ENCODE data around the gene CLEC4D. TPM values are rescaled to one million over a fixed set of nuclear protein-coding genes. Genes with fewer than 3 reads are reported as not detected.
"Not testable (repeated sequence)": the region's sequence is repeated elsewhere in the genome, so short reads cannot be mapped to it uniquely, and the experiment has no call there.

Gene CLEC4D
- total RNA-seq, 2 experiments from 2014 or later: not detected

DNA sequence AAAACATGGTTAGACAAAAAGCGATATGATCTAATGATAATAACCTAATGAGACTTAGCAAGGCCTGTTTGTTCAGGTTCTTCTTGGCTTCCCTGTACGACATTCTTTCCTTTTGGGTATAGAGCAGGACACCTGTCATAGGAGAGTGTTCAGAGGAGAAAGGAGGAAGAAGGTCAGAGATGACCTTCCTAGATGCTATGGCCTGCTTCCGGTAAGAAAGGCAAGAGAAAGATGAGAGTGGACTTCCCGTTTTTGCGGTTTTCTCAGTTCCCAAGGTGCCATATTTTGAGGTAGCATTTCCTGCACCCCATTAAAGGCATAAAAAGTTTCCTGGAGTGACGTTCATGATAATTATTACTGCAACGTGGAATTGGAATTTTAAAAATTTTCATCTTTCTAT is 18.7 kb downstream of the CLEC4D start:
- POLR2A ChIA-PET: no interaction called here
- no peaks in the 10 kb centered on the region for H3K36me3 Mint-ChIP-seq (ENCODE audit: low read depth)
- no peak overlapping the region for H3K27ac ChIP-seq (ENCODE audit: low read depth in 1 of 2, low read length in 2 of 2)

DNA sequence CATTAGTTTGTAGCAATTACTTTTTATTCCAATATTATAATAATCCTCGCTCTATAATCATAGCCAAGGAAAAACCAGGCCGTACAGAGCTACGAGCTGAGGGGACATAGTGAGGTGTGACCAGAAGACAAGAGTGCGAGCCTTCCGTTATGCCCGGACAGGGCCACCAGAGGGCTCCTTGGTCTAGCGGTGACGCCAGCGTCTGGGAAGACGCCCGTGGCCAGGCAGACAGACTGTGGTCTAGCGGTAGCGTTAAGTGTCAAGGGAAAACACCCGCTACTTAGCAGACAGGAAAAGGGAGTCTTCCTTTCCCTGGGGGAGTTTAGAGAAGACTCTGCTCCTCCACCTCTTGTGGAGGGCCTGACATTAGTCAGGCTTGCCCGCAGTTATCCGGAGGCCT is 24.5 kb downstream of the CLEC4D start:
- peaks cover 46% of the 10 kb centered on the region for H3K27me3 Mint-ChIP-seq
- ATAC-seq (ENCODE audit: poor library complexity); H3K27ac ChIP-seq (ENCODE audit: low read depth in 1 of 2, low read length in 2 of 2); DNase-seq; H3K9me3 ChIP-seq (ENCODE audit: control insufficient read depth in 1 of 2, insufficient read depth in 1 of 2, low read length in 2 of 2); CTCF ChIA-PET; H3K9me3 Mint-ChIP-seq; POLR2A ChIA-PET; H3K27me3 ChIP-seq (ENCODE audit: control insufficient read depth in 1 of 2, insufficient read depth in 2 of 2, low read length in 2 of 2); intact Hi-C loops (cut with DNase I, micrococcal nuclease); H3K27ac Mint-ChIP-seq; H3K36me3 ChIP-seq (ENCODE audit: insufficient read depth, low read length); H3K4me1 ChIP-seq (ENCODE audit: insufficient read depth, low read length); H3K4me1 Mint-ChIP-seq (ENCODE audit: low read depth); H3K36me3 Mint-ChIP-seq (ENCODE audit: low read depth); H3K4me3 ChIP-seq (ENCODE audit: low read length); H3K4me3 Mint-ChIP-seq: not testable (repeated sequence)

More for the DNA sequence above, 18.7 kb downstream of the CLEC4D start:
- Histone ChIP-seq H3K36me3 (ENCODE audit: insufficient read depth, low read length) (no peaks in the 10 kb centered on the region), H3K9me3 (ENCODE audit: control insufficient read depth in 1 of 2, insufficient read depth in 1 of 2, low read length in 2 of 2) (no peaks in the 10 kb centered on the region), H3K27me3 (ENCODE audit: control insufficient read depth in 1 of 2, insufficient read depth in 2 of 2, low read length in 2 of 2) (peaks cover 4 to 5% of the 10 kb centered on the region in 2 experiments), H3K4me1 (ENCODE audit: insufficient read depth, low read length) (no peaks in the 10 kb centered on the region), H3K4me3 (ENCODE audit: low read length) (no peak overlapping the region)
- intact Hi-C loops (cut with DNase I, micrococcal nuclease): no loop called here
- H3K27me3 Mint-ChIP-seq: peaks cover 19% of the 10 kb centered on the region
- no peak overlapping the region for H3K27ac Mint-ChIP-seq
- ATAC-seq (ENCODE audit: poor library complexity) (no peak), DNase-seq (no peak)
- no peak for TF ChIP-seq CTCF (IDR thresholded peaks at IDR 0.05)
- no peaks in the 10 kb centered on the region for H3K4me1 Mint-ChIP-seq (ENCODE audit: low read depth)
- CTCF ChIA-PET: no interaction called here
- no peaks in the 10 kb centered on the region for H3K9me3 Mint-ChIP-seq
- no peak overlapping the region for H3K4me3 Mint-ChIP-seq

GRCh38 chr12:8540831-8541230 is 27.5 kb downstream of the CLEC4D start, which contains the start of gene CLEC4E:
Gene CLEC4E (minus strand): TSS chr12:8540905. CDS start chr12:8540797, 108 bp downstream.
- intact Hi-C loops (cut with DNase I, micrococcal nuclease): loop anchor here in 1 of 2 experiments (10.0 kb wide), 1 partner anchor 144 kb away; no protein-coding TSS in a partner anchor
- H3K4me1 Mint-ChIP-seq (ENCODE audit: low read depth); H3K27me3 ChIP-seq (ENCODE audit: control insufficient read depth in 1 of 2, insufficient read depth in 2 of 2, low read length in 2 of 2); H3K27ac Mint-ChIP-seq; H3K4me1 ChIP-seq (ENCODE audit: insufficient read depth, low read length); H3K4me3 Mint-ChIP-seq; H3K4me3 ChIP-seq (ENCODE audit: low read length); CTCF ChIA-PET; H3K27ac ChIP-seq (ENCODE audit: low read depth in 1 of 2, low read length in 2 of 2); H3K36me3 Mint-ChIP-seq (ENCODE audit: low read depth); H3K9me3 Mint-ChIP-seq; ATAC-seq (ENCODE audit: poor library complexity); H3K9me3 ChIP-seq (ENCODE audit: control insufficient read depth in 1 of 2, insufficient read depth in 1 of 2, low read length in 2 of 2); POLR2A ChIA-PET; H3K36me3 ChIP-seq (ENCODE audit: insufficient read depth, low read length): not testable (repeated sequence)
- DNase-seq: peak in 3 of 14 experiments; percentile 2 to 28 (median 24)
- peaks cover 49% of the 10 kb centered on the region for H3K27me3 Mint-ChIP-seq

DNA sequence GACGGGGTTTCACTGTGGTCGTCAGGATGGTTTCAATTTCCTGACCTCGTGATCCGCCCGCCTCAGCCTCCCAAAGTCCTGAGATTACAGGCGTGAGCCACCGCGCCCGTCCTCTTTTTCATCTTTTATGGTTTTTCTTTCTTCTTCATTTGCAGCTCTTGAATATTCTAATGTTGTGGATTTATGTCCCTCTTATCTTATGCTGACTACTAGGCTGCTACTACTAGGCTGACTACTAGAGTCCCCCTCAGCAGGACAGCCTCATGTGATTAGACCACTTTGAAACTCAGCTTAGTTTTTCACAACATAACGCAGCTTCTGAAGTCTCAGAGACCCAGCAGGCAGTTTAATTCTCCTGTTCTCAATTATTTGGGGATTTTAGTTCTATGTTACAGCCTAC is 28.3 kb downstream of the CLEC4D start:
- H3K36me3 Mint-ChIP-seq (ENCODE audit: low read depth): no peaks in the 10 kb centered on the region
- no peak overlapping the region for H3K27ac ChIP-seq (ENCODE audit: low read depth in 1 of 2, low read length in 2 of 2)
- ChIA-PET CTCF (interaction anchor here (0.7 kb wide), 1 partner anchor 15 kb away, joined by 3 read pairs; no protein-coding TSS in a partner anchor), POLR2A (interaction anchor here (0.7 kb wide), 1 partner anchor 235 kb away, joined by 3 read pairs; no protein-coding TSS in a partner anchor)
- intact Hi-C loops (cut with DNase I, micrococcal nuclease): loop anchor here in 1 of 2 experiments (10.0 kb wide), 1 partner anchor 143 kb away; no protein-coding TSS in a partner anchor
- DNase-seq (no peak), ATAC-seq (ENCODE audit: poor library complexity) (no peak)
- no peaks in the 10 kb centered on the region for H3K36me3 ChIP-seq (ENCODE audit: insufficient read depth, low read length)
- no peak overlapping the region for H3K27ac Mint-ChIP-seq
- no peaks in the 10 kb centered on the region for H3K9me3 ChIP-seq (ENCODE audit: control insufficient read depth in 1 of 2, insufficient read depth in 1 of 2, low read length in 2 of 2)
- H3K4me3 Mint-ChIP-seq: no peak overlapping the region
- no peaks in the 10 kb centered on the region for H3K9me3 Mint-ChIP-seq
- H3K27me3 Mint-ChIP-seq: peaks cover 50% of the 10 kb centered on the region
- no peaks in the 10 kb centered on the region for H3K4me1 ChIP-seq (ENCODE audit: insufficient read depth, low read length)
- no peak overlapping the region for H3K4me3 ChIP-seq (ENCODE audit: low read length)
- H3K4me1 Mint-ChIP-seq (ENCODE audit: low read depth): peaks cover 6% of the 10 kb centered on the region
- TF ChIP-seq CTCF (IDR thresholded peaks at IDR 0.05): no peak
- peaks cover 4 to 10% of the 10 kb centered on the region in 2 experiments for H3K27me3 ChIP-seq (ENCODE audit: control insufficient read depth in 1 of 2, insufficient read depth in 2 of 2, low read length in 2 of 2)

Measured in CD4-positive, alpha-beta T cell (primary cell).